Stimulated activated CD4-positive, alpha-beta T cell treated with anti-CD3 and anti-CD28 coated beads, Interleukin-15, amount 100 ng/mL, for 1 hour (primary cell): ENCODE data around the gene ROR1.

ENCODE experiments used
- DNase-seq, 2 donors: peaks; one replicate each; pipeline ENCODE4 v3.0.0-alpha.2; 2020; ENCODE audit warnings: low read depth in 1 of 2, low spot score in 1 of 2

ROR1 gene

DNA sequence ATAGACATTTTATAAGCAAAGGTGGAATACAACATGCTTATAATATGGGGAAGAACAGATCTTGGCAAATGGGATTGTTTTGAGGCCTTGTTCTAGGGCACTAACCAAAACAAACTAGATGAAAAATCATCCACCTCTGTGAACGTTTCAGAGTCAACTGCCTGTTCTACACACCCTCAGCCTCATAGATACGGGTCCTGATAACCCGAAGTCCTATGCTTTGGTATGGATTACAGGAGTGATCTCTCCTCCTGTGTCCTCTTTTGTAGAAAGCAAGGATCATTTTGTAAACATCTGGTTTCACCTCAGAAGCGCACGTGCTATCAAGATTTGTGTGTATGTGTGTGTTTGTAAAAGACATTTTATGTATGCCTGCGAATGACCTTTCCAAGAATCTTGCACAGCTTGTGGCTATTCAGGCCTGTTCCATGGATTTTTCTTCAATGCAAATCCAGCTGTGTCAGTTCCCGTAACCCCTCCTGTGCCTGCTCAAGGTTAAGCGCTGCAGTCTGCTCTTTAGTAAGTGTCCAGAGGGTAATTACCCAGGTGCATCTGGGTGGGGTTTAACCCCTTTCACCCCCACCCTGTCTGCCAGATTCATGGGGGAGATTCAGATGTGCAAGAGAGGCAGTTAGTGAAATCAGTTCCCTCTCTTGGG lies 132.4 kb downstream of the ROR1 start:
- DNase-seq: no peak

DNA sequence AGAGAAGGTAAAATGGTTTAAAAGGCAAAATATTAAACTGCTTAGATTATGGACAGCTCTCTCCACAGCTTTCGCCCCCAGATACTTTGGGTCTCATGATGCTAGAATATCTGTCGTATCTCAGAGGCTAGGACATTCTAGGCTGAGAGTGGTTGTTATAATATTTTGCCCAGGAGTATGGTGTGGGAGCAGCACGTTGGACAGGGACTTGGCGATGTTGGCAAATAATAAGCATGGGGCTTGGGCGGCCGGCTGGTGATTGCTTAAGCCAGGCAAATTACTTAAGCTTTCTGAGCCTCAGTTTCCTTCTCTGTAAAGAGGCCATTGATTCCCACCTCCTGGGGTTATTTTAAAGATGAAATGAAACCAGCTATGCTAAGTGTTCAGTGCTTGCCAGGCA lies 133.2 kb downstream of the ROR1 start:
- DNase-seq: no peak

DNA sequence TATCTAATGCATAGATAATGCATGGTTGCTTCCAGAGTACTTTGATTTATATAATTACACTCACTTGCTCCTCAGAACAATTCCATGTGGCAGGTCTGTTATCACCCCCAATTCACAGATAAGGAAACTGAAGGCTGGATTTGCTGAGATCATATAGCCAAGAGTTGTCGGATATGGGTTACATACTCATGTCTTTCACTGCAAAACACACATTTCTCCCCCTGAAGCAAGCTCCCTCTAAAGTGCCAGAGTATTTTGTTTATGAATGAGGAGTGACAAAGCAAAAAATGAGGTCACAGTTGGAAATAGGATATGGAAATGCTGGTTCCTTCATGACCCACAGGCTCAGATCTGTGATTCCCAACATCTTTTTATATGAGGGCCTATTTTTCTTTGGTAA lies 134.2 kb downstream of the ROR1 start:
- no peak for DNase-seq

DNA sequence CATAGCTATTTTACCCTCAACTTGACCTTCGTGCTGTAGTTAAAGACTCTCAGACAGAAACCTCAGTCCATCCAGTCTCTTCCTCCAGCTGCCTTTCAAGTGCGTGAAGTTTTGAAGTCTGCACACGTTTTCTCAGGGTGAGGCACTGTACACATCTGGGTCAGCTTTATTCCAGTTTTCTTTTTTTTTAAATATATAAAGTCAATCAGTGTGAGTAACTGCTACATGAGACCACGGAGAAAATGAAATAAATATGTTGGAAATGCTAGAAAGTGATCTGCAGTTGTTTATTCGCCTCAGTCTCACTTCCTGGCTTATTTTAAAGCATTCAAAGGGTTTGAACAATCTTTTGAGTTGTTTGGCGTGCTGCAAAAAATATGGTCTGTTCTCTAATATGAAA lies 135.7 kb downstream of the ROR1 start:
- no peak for DNase-seq

DNA sequence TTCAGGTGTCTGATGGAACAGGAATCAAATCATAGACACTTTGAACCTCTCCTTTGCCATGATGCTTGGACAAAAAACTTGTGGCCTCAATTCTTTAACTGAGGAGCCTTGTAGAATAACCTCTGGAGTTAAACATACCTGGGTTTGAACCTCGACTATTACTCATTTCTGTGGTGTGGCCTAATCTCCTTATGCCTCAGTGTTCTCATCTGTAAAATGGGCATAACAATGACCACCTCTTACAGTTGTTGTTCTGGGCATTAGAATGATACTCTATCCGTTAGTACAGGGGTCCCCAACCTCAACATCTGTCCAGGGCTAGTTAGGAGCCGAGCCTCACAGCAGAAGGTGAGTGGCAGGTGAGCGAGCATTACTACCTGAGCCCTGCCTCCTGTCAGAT lies 137.2 kb downstream of the ROR1 start:
- DNase-seq: no peak

DNA sequence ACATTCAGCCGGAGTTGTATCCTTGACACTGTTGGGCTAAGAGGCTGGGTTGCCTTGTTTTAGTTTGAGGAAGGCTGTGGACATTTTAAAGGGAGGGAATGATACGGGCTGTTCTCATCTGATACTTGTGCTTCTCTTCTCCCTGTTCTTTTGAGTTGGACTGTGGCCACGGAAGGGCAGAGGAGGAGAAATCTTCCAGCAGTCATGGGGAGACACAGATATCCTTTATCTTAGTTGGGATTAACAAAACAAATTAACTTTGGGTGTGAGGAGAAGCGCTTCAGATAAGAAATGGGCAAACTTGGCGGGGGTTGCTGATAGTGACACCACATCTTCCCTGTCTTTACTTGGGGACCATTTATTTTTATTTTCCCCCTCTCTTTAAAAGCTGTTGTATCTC lies 138.8 kb downstream of the ROR1 start:
- DNase-seq: no peak

DNA sequence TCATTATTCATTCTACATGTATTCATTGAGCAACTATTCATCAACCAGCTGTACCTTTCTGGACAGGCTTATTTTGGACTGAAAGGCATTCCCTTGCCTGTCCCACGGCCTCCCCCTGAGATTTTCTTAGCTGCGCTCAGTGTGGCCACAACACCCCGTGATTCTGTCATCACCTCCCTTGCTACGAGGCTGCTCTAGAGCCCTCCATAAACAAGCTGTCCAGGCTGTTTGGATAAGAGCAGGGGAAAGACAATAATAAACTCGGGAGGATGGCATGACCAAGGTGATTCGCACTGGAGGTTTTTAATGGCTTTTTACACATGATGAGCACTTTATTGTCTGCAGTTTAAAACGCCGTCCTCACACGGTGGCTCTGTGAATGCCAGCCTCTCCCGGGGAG lies 139.7 kb downstream of the ROR1 start:
- DNase-seq: no peak

DNA sequence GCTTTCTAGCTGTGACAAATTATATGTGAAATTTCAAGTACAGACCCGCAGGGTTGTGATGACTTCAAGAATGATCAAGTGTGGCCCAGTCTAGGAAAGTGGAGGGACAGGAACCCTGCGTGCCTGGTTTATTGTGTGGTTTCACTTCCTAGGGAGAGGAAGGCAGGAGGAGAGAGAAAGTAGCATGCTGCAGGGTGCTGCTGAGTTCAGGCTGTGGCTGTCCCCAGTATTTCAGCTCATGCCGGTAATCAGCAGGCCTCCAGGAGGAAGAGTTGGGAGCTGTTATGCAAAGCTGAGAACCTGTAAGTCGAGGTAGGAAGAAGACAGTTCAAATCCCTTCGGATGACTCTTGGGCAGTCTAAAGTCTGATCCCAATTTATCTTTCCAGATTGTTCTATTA lies 140.4 kb downstream of the ROR1 start:
- DNase-seq: no peak

DNA sequence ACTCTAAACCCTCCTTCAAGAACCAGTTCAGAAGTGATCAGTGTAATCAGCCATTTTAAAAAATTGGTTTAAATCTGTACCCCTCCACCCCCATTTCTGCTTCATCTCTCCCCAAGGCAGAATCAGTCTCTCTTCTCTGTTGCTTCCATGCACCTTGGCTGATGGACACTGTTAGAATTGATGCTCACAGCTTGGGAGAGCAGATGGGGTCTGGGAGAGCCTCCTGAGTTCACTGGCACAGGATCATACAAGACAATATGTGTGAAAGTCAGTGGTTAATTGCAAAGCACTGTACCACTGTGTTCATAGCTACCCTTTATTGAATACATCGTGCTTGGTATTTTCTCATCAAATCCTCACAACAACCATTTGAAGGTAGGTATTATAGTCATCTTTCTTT lies 140.9 kb downstream of the ROR1 start:
- DNase-seq: no peak

DNA sequence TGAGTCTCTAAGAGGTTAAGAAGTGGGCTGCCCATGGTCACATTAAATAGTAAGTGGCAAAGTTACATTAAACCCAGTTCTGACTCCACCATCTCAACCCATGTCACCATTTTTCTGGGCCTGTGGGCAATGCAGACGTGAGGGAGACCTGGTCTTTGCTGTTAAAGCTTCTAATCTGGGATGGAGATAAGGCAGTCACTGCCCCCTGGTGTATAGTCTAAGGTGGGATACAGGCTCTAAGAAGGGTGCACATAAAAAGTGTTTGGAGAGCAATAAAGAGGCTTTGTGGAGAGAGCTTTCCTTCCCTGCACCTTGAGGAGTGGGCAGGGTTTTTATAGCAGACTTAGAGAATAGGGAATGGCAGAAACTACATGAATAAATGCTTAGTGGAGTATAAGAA lies 141.3 kb downstream of the ROR1 start:
- no peak for DNase-seq

DNA sequence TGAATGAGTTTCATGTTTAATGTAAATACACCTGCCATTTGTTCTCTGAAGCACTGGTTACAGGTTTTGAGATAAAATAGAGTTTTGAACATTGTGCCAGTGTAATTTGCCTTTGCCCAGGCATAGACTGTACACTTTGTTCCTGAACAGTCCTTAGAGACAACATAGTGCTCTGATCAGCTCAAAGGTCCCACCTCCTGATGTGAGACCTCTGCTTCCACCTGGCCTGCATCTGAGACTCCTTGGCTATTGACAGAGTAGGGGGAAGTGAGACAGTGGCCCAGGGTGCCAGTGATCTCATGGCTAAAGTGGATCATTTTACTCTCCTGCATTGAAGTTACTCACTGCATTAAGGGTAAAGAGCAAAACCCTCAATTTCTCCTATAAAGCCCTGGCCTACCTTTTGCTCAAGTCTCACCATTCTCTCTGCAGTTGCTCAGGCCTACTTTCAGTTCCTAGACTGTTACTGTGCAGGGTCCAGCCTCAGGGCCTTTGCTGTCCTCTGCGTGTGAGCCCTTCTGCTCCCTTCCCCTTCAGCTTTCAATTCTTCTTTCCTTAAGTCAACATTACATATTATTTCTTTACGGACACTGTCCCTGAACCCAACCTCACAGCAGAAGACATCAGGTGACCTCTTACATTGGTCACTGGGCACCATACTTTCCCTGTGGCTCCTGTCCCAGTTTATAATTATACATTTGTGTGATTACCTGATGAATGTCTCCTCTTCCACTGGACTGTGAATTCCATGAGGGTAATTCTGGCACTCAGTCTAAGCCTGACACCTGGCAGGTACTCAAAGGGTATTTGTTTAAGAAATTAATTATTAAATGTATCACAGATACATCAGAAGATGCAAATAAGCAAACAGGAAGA lies 142.9 kb downstream of the ROR1 start:
- DNase-seq: no peak

DNA sequence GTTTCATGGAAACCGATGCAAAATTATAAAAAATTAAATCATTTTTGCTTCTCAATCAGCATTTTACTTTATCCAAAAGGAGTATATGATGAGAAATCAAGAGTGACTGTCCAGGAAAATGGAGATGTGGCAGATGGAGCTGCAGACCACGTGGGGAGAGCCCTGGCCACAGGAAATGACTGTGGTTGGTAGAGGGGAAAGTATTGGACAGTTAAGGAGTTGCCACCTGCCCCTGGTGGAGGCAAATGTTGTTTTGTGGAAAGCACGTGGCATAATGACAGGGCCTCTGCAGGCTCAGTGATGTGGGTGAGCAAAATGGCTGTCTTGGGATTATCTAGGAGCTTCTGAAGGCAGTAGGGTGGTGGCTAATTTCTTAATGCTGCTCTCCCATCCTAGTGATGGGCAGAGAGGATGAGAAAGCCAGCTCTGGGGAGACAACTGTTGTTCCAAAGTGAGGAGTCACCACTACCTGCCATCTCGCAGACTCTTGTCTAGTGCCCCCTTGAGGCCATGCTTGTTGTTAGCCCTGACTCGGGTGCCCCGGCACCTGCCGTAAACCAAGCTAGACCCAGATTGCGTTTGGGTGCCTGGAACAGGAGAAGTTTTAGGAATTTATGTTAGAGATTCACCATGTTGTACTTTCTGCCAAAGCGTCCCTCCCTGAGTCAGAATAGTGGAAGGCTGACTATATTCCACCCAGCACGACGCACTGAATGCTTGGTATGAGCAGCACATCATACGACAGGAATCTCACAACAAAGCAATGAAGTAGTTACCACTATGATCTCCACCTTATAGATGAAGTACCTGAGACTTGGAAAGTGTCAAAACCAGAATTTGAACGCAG lies 144.0 kb downstream of the ROR1 start:
- DNase-seq: no peak

DNA sequence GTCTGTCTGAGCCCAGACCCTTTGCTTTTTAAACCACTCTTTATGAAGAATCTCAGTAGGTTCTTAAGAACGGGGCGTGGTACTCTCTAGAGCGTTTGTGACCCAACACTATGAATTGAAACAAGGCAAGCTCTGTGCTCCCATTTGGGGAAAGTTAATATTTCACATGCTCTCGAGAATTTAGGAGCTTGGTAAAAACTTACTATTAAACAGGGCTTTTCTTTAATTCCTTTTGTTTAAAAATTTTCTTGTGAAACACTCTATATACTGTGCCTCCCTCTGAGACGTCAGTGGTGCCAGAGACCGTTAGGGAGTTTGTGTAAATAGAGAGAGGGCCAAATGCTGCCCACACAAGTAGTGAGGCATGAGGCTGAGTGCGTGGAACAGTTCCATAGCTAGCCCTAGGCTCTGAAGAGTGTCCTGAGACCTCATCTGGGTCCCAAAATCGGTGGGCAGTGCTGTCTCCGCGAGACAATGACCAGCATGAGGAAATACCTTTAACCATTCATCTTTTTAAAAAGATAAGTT lies 144.7 kb downstream of the ROR1 start:
- no peak for DNase-seq

DNA sequence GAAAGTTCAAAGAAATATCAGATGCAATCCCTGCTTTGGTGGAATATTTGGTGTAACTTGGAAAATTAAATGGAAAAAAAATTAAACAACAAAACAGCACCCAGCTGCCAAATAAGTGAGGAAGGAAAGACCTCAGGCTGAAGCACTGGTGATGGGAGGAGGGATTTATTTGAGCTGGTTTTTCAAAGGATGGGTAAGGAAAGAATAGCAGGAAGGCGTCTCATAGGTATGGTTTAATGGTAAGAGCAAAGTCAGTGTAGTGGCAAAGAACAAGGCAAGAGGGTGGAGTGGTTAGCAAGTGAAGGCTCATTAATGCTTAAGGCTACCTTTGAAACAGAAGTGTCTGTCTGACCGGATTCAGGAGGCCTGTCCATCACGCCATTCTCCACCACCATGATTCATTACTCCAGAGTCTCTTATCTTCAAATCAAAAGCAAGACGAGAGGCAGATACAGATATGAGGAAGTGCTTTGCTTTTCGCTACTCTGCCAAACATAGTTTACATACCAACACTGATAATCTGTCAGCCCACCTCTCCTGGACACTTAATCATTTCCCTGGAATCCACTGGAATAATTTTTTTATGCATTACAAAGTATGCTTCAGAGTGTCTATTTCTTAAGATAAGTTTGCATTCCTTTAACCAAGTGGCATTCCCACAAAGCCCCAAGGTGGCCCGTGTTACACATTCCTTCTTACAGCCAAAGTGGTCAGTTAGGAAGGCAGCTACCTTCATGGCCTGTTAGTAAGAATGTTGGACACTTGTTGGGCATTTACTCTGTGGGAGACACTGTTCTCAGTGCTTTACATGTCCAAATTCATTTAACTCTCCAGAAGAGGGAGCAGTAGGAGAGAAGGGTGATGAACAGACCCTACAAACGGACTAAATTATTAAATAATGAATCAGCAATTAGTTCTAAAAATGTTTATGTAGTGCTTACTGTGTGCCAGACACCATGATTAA lies 146.6 kb downstream of the ROR1 start:
- DNase-seq: no peak

DNA sequence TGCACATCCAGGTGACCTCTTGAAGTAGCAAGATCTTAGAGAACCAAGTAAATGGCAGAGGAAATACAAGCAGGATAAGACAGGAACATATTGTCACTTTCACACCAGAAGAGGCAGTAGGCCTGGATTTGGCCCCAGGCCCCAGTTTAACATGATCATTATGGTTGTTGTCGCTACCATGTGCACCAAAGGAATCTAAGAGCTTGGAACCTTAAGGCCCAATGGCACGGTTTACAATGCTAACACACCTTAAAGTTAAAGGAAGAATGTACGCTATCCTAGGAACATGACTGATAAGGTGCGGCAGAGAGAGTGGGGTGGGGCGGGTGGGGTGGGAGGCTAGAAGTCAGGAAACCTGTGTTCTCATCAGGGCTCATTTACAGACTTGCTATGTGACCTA lies 147.5 kb downstream of the ROR1 start:
- no peak for DNase-seq

DNA sequence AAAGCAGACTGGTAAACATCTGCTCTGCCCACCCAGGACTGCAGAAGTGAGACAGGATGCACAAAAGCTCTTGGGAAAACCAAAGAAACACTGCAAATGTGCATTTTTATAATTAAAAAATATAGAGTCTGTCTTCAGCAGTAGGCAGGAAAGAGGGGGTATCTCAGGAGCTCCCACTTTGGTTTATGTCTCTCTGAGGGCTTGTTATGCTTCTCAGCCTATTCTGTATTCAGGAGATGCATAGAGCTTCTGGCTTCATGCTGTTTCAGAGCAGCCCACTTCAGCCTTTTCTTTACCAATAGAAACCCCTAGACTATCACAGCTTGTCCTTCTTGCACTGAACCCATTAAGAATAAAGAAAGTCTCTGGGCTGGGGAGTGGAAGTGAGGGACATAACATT lies 148.0 kb downstream of the ROR1 start:
- DNase-seq: no peak

DNA sequence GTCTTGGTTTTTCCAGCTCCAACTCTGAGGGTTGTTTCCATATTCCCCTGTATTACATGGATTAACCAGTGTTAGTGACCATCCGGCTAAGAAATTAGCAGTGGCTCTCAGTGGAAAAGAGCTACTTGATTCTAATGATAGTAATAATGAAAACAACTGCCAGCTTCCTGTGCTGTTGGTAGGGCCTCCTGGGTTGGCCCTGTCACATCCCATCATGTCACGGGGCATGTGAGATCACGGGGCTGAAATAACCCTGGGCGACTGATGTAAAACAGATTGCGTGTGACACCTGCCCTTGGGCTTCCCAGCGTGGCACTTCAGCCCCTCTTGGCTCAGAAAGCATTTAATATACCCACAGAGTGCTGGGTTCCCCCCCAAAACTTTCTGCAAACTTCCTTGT lies 149.0 kb downstream of the ROR1 start:
- no peak for DNase-seq

DNA sequence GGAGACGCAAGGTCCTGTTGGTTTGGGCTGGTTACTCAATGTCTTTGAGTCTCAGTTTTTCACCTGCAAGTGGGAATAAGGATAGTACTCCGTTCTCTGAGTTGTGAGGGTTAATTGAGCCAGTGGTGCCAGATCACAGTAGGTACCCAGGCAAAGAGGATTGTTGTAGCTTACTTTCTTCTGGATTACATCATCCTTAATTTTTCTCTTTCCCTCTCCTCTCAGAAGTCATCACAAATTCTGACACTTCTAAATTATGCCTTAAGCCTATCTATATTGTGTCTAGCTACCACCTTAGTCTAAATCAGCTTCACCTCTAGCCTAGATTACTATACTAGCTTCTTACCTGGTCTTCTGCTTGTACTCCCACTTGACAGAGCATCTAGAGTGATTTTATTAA lies 149.5 kb downstream of the ROR1 start:
- no peak for DNase-seq

DNA sequence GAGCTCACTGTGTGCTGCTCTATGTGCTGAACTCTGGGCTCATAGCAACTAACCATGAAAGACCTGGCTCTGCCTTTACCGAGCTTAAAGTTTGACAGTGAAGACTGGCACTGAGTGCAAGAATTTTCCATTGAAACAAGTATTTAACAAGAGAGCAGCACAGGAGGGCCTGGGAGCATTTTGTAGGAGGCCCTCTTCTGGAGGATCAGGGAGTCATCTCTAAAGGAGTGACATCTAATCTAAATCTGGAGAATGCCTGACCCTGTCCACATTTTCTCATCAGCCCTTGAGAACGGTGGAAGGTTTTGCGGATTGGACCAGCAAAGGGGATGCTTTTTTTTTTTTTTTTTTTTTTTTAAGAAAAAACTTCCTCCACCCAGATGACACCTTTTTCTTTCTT lies 150.8 kb downstream of the ROR1 start:
- DNase-seq: no peak
